Mesendoderm (in vitro differentiated cells): Measurements from ENCODE around the gene ANAPC7.

Source experiments
- DNase-seq: peaks from one replicate; pipeline ENCODE4 v3.0.0; 2013
- H2AK5ac ChIP-seq: 2 replicates; pipeline ENCODE4 v1.6.1; 2013; ENCODE audit warnings: low read length, inconsistent platforms
- H2BK120ac ChIP-seq: 2 replicates; pipeline ENCODE4 v1.6.1; 2013; ENCODE audit warnings: low read depth, mild to moderate bottlenecking, low read length, moderate library complexity, mixed read lengths
- H2BK15ac ChIP-seq: replicated peaks from 2 replicates; pipeline ENCODE4 v1.6.1; 2013; ENCODE audit warnings: low read depth, mild to moderate bottlenecking, moderate library complexity
- H2BK5ac ChIP-seq: 2 replicates; pipeline ENCODE4 v1.6.1; 2013; ENCODE audit warnings: low read length, inconsistent platforms
- H3K18ac ChIP-seq: 2 replicates; pipeline ENCODE4 v1.6.1; 2013; ENCODE audit warnings: mild to moderate bottlenecking, low read length, mixed read lengths
- H3K23ac ChIP-seq: one replicate; pipeline ENCODE4 v1.6.1; 2013; ENCODE audit warnings: low read length
- H3K27ac ChIP-seq: 2 replicates; pipeline ENCODE4 v1.5.1; 2013; ENCODE audit warnings: low read depth, mild to moderate bottlenecking, inconsistent platforms, low read length, moderate library complexity
- H3K27me3 ChIP-seq: 2 replicates; pipeline ENCODE4 v1.6.1; 2013; ENCODE audit warnings: low read length, control low read depth, mild to moderate bottlenecking, inconsistent platforms; ENCODE audit not compliant: insufficient read depth, poor library complexity
- H3K36me3 ChIP-seq: 2 replicates; pipeline ENCODE4 v1.6.1; 2013; ENCODE audit warnings: low read length, inconsistent platforms; ENCODE audit not compliant: control insufficient read depth, insufficient read depth
- H3K4ac ChIP-seq: one replicate; pipeline ENCODE4 v1.6.1; 2013; ENCODE audit warnings: low read depth, mild to moderate bottlenecking, low read length, moderate library complexity
- H3K4me1 ChIP-seq: 2 replicates; pipeline ENCODE4 v1.6.1; 2013; ENCODE audit warnings: low read depth, low read length, inconsistent platforms; ENCODE audit not compliant: control insufficient read depth
- H3K4me2 ChIP-seq: 2 replicates; pipeline ENCODE4 v1.6.1; 2013; ENCODE audit warnings: low read length
- H3K4me3 ChIP-seq: 2 replicates; pipeline ENCODE4 v1.5.1; 2013; ENCODE audit warnings: mild to moderate bottlenecking, low read length
- H3K56ac ChIP-seq: one replicate; pipeline ENCODE4 v1.6.1; 2013; ENCODE audit warnings: low read length
- H3K79me1 ChIP-seq: 2 replicates; pipeline ENCODE4 v1.6.1; 2013; ENCODE audit warnings: low read length, inconsistent platforms
- H3K79me2 ChIP-seq: 2 replicates; pipeline ENCODE4 v1.6.1; 2013; ENCODE audit warnings: mild to moderate bottlenecking, low read length; ENCODE audit not compliant: control insufficient read depth, insufficient read depth
- H3K9ac ChIP-seq: 2 replicates; pipeline ENCODE4 v1.6.1; 2013; ENCODE audit warnings: low read length, inconsistent platforms
- H4K5ac ChIP-seq: one replicate; pipeline ENCODE4 v1.6.1; 2013; ENCODE audit warnings: low read length
- H4K8ac ChIP-seq: one replicate; pipeline ENCODE4 v1.6.1; 2013; ENCODE audit warnings: low read depth, mild to moderate bottlenecking, control low read depth, low read length, moderate library complexity
- WGBS: extraction: QIAGEN DNeasy Blood & Tissue Kit; methylation state at CpG from one replicate; pipeline ENCODE4 v1.1.7; 2013; ENCODE audit warnings: low lambda C conversion rate, missing lambda C conversion rate; ENCODE audit not compliant: insufficient coverage; ENCODE audit errors: extremely low coverage; 5-methylcytosine and 5-hydroxymethylcytosine counted together

Gene ANAPC7

DNA sequence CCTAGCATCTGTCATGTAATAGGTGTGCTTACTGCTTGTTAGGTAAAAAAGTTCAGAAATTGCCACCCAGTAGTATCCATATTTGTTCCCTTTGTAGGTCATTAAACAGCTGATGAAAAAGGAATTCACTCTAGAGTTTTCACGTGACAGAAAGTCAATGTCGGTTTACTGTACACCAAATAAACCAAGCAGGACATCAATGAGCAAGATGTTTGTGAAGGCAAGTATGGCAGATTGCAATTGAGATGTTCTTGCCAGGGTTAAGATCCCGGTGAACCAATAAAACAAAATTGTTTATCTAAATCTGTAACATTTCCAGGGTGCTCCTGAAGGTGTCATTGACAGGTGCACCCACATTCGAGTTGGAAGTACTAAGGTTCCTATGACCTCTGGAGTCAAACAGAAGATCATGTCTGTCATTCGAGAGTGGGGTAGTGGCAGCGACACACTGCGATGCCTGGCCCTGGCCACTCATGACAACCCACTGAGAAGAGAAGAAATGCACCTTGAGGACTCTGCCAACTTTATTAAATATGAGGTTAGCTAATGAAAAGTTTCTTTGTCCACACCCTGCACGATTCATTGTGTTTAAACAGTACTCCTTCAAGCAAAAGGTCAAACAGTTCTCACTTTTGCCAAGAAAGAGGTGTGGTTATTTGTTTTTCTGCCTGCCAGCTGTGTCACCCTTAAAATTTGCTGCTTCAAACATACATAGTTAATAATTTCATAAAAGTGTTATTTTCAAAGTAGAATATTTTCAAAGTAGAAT is 64.1 kb downstream of the ANAPC7 start:
- peaks cover 1% of the 10 kb centered on the region for H3K79me1 ChIP-seq
- H3K4me1 ChIP-seq: no peaks in the 10 kb centered on the region
- H3K23ac ChIP-seq: no peak overlapping the region
- H4K5ac ChIP-seq: no peak overlapping the region
- peaks cover 31% of the 10 kb centered on the region for H3K36me3 ChIP-seq
- no peak overlapping the region for H3K27ac ChIP-seq
- no peaks in the 10 kb centered on the region for H3K27me3 ChIP-seq
- H3K4me2 ChIP-seq: no peak overlapping the region
- H3K56ac ChIP-seq: no peak overlapping the region
- H3K79me2 ChIP-seq: no peaks in the 10 kb centered on the region
- H3K4ac ChIP-seq: no peak overlapping the region
- H3K4me3 ChIP-seq: no peak overlapping the region
- WGBS: no CpG with 5 or more reads among the region's 8 CpGs
- H2AK5ac ChIP-seq: no peak overlapping the region
- H3K9ac ChIP-seq: no peak overlapping the region
- no peak overlapping the region for H4K8ac ChIP-seq
- no peak overlapping the region for H2BK5ac ChIP-seq
- no peak for DNase-seq
- H2BK120ac ChIP-seq: no peak overlapping the region
- H3K18ac ChIP-seq: no peak overlapping the region
- H2BK15ac ChIP-seq: no peak overlapping the region

DNA sequence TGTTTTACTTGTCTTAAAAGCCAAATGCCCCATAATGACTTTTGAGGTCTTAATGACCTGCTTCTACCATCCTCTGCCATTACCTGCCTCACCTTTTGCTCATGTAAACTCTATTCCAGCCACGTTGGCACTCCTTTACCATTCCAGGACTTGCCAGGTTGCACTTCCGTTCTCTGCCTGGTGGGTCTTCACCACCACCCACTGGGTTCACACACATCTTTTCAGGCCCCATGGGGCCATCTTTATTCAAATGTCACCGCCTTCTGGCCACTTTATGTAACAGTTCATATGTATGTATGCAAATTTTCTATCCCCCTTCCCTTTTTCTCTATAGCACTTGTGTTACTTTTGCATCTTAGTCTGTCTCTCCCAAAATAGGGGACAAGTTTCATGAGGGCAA is 64.8 kb downstream of the ANAPC7 start:
- H3K27ac ChIP-seq: no peak overlapping the region
- no peaks in the 10 kb centered on the region for H3K27me3 ChIP-seq
- no peak overlapping the region for H3K4ac ChIP-seq
- H2AK5ac ChIP-seq: no peak overlapping the region
- H3K36me3 ChIP-seq: peaks cover 25% of the 10 kb centered on the region
- peak; percentile 50 for DNase-seq
- no peak overlapping the region for H3K18ac ChIP-seq
- H3K56ac ChIP-seq: no peak overlapping the region
- no peak overlapping the region for H2BK120ac ChIP-seq
- no CpG with 5 or more reads among the region's 3 CpGs for WGBS
- H3K4me1 ChIP-seq: no peaks in the 10 kb centered on the region
- no peak overlapping the region for H4K8ac ChIP-seq
- H3K9ac ChIP-seq: no peak overlapping the region
- H2BK15ac ChIP-seq: no peak overlapping the region
- no peak overlapping the region for H4K5ac ChIP-seq
- no peak overlapping the region for H2BK5ac ChIP-seq
- H3K79me1 ChIP-seq: peaks cover 1% of the 10 kb centered on the region
- no peaks in the 10 kb centered on the region for H3K79me2 ChIP-seq
- no peak overlapping the region for H3K4me2 ChIP-seq
- no peak overlapping the region for H3K23ac ChIP-seq
- no peak overlapping the region for H3K4me3 ChIP-seq

DNA sequence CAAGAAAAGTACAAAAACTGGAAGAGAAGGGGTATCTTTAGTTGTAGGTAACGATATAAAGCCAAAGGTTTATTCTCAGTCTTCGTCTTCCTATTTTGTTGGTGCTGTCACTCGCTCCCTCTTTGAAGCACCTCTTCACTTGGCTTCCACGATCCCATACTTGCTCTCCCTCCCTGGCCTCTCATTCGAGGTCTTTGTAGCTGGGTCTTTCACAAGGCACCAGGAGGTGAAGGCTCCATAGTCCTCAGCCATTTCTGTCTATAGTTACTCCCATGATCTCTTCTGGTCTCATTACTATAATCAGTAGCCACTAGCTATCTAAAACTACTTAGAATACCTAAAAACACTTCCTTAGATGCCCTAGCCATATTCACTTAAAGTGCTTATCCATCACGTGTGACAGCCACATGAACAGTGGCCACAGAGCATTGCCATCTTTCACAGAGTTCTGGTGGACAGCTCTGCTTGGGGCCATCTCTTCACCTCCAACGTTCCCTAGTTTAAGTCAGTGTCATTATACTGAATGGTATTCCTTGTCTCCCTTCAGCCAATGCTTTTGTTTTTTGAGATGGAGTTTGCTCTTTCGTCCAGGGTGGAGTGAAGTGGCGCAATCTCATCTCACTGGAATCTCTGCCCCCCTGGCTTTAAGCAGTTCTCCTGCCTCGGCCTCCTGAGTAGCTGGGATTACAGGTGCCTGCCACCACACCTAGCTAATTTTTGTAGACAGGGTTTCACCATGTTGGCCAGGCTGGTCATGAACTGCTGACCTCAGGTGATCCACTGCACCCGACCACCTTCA is 65.4 kb downstream of the ANAPC7 start:
- Histone ChIP-seq H2BK15ac (no peak overlapping the region), H3K79me2 (no peaks in the 10 kb centered on the region), H3K36me3 (peaks cover 27% of the 10 kb centered on the region)

DNA sequence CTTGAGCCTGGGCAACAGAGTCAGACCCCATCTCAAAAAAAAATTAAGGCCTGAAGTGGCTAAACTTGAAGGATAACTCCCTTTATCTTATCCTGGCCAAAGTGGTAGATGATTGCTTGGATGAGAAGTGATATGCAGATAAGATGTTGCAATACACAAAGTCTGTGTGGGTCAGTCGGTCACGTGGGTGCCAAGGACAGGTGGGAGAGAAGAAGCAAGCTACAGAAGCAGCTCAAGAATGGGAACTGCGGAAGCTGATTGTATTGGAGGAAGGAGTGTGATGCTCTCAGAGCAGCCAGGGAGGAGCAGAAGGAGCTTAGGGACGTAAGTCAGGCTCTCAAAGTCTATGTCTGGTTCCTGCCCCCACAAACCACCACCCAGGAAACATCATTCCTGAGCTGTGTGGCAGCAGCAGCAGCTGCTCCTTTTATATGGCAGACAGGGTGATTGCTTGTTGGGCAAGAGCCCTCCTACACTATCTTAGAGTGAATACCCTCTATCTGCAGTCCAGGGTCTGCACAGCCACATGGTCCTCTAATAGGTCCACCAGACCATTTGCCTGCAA is 67.9 kb downstream of the ANAPC7 start:
- peak; percentile 34 for DNase-seq
- H2BK15ac ChIP-seq: no peak overlapping the region
- no peak overlapping the region for H4K5ac ChIP-seq
- no peak overlapping the region for H3K4me2 ChIP-seq
- no peak overlapping the region for H2AK5ac ChIP-seq
- WGBS: no CpG with 5 or more reads among the region's 4 CpGs
- peaks cover 4% of the 10 kb centered on the region for H3K79me1 ChIP-seq
- H2BK120ac ChIP-seq: no peak overlapping the region
- H3K56ac ChIP-seq: no peak overlapping the region
- H3K23ac ChIP-seq: no peak overlapping the region
- H2BK5ac ChIP-seq: no peak overlapping the region
- no peak overlapping the region for H3K27ac ChIP-seq
- no peaks in the 10 kb centered on the region for H3K27me3 ChIP-seq
- H3K79me2 ChIP-seq: peaks cover 4% of the 10 kb centered on the region
- no peaks in the 10 kb centered on the region for H3K4me1 ChIP-seq
- H3K4ac ChIP-seq: no peak overlapping the region
- no peak overlapping the region for H3K9ac ChIP-seq
- H4K8ac ChIP-seq: no peak overlapping the region
- no peak overlapping the region for H3K18ac ChIP-seq
- H3K36me3 ChIP-seq: peaks cover 23% of the 10 kb centered on the region
- H3K4me3 ChIP-seq: no peak overlapping the region

More for the DNA sequence above, 65.4 kb downstream of the ANAPC7 start:
- no peak overlapping the region for H3K23ac ChIP-seq
- H4K5ac ChIP-seq: no peak overlapping the region
- H2AK5ac ChIP-seq: no peak overlapping the region
- no peak overlapping the region for H3K4me2 ChIP-seq
- H3K27me3 ChIP-seq: no peaks in the 10 kb centered on the region
- H3K4ac ChIP-seq: no peak overlapping the region
- no peak for DNase-seq
- H2BK5ac ChIP-seq: no peak overlapping the region
- H3K4me1 ChIP-seq: no peaks in the 10 kb centered on the region
- peaks cover 1% of the 10 kb centered on the region for H3K79me1 ChIP-seq
- no peak overlapping the region for H3K56ac ChIP-seq
- no peak overlapping the region for H3K9ac ChIP-seq
- H2BK120ac ChIP-seq: no peak overlapping the region
- H3K27ac ChIP-seq: no peak overlapping the region
- no peak overlapping the region for H3K4me3 ChIP-seq
- no peak overlapping the region for H3K18ac ChIP-seq
- WGBS: no CpG with 5 or more reads among the region's 11 CpGs
- H4K8ac ChIP-seq: no peak overlapping the region

DNA sequence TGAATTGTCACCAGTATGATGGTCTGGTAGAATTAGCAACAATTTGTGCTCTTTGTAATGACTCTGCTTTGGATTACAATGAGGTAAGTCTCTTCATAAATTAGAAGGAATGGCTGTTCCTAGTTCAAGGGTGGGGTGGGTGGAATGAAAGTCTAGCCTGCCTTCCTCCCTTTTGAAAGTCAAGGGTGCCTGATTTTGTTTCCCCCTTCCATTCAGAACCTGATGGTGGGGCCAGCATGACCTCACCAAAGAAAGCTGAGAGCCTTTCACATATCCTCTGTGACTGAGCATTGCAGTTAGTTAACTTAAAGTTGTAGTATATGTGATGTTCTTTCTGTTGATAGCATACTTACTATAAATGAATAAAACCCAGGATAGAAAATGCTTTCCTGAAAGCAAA is 70.3 kb downstream of the ANAPC7 start:
- H3K23ac ChIP-seq: no peak overlapping the region
- no peak overlapping the region for H3K4me3 ChIP-seq
- no peak overlapping the region for H4K8ac ChIP-seq
- no peak overlapping the region for H3K56ac ChIP-seq
- no peak overlapping the region for H4K5ac ChIP-seq
- no peak overlapping the region for H2BK5ac ChIP-seq
- H3K27ac ChIP-seq: no peak overlapping the region
- no peak overlapping the region for H2BK120ac ChIP-seq
- no peak for DNase-seq
- no peak overlapping the region for H3K9ac ChIP-seq
- no peak overlapping the region for H3K4ac ChIP-seq
- H3K4me1 ChIP-seq: no peaks in the 10 kb centered on the region
- peaks cover 4% of the 10 kb centered on the region for H3K79me1 ChIP-seq
- H3K36me3 ChIP-seq: peaks cover 18% of the 10 kb centered on the region
- no peak overlapping the region for H2AK5ac ChIP-seq
- peaks cover 6% of the 10 kb centered on the region for H3K79me2 ChIP-seq
- H3K18ac ChIP-seq: no peak overlapping the region
- no peak overlapping the region for H3K4me2 ChIP-seq
- H3K27me3 ChIP-seq: no peaks in the 10 kb centered on the region
- no peak overlapping the region for H2BK15ac ChIP-seq
